Measurements from ENCODE around the gene NOP53. TPM values are rescaled to one million over a fixed set of nuclear protein-coding genes. Genes with fewer than 3 reads are reported as not detected.

The NOP53 gene
- total and polyA plus RNA-seq, 2 of the 8 experiments (the other 6 are each of a cell fraction or from before 2014, with no cell fraction given): 107 to 245 TPM

DNA sequence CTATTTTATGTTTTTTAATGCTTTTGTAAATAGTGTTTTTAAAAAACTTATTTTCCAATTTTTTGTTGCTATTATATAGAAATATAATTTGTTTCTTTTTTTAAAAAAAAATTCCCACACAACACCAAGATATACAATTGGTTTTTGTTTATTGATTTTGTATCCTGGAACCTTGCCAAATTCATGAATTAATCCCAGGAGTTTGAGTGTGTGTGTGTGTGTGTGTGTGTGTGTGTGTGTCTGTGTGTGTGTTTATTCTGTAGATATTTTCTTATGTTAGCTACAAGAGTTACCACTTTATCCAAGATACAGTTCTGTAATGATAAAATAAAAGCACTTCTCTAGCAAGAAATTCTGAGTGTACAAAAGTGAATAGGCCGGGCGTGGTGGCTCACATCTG is 51.4 kb downstream of the NOP53 start:
- H3K79me2 ChIP-seq (ENCODE audit: control insufficient read depth in 1 of 2, insufficient read depth in 2 of 2, low read length in 2 of 2): no peaks in the 10 kb centered on the region
- no peak for TF ChIP-seq POU5F1 (IDR thresholded peaks at IDR 0.05; ENCODE audit: low read depth, low read length)
- TF ChIP-seq EP300 (IDR thresholded peaks at IDR 0.05; ENCODE audit: borderline replicate concordance in 1 of 2, low read depth in 2 of 2, low read length in 2 of 2): no peak
- no peak for TF ChIP-seq JUND (IDR thresholded peaks at IDR 0.05; ENCODE audit: low read length)
- no peak overlapping the region for H2BK5ac ChIP-seq (ENCODE audit: low read depth, low read length)
- POLR2A ChIA-PET (ENCODE audit: partially characterized antibody): no interaction called here
- H3K56ac ChIP-seq (replicated peaks; ENCODE audit: insufficient read length, low read depth, low read length): no peak overlapping the region
- no peak overlapping the region for H2BK12ac ChIP-seq (ENCODE audit: low read depth, low read length)
- H3K23ac ChIP-seq (ENCODE audit: insufficient read length): no peak overlapping the region
- no peak overlapping the region for H2AK5ac ChIP-seq (ENCODE audit: low read depth, low read length)
- H4K91ac ChIP-seq (replicated peaks; ENCODE audit: insufficient read length, low read length): no peak overlapping the region
- no peak overlapping the region for H4K5ac ChIP-seq (ENCODE audit: insufficient read length, low read depth, low read length)
- H3K23me2 ChIP-seq (ENCODE audit: low read depth, low read length): no peaks in the 10 kb centered on the region
- H2BK120ac ChIP-seq (replicated peaks; ENCODE audit: low read depth, low read length): no peak overlapping the region
- no peak overlapping the region for H2BK15ac ChIP-seq (ENCODE audit: low read length)
- no peaks in the 10 kb centered on the region for H3K4me1 ChIP-seq (replicated peaks in 1 of 4; ENCODE audit: control insufficient read depth in 3 of 4, insufficient read depth in 4 of 4, low read length in 3 of 4)
- FAIRE-seq (no peak), DNase-seq (ENCODE audit: low read depth in 1 of 2, low spot score in 2 of 2) (no peak)
- no peak overlapping the region for H2AFZ ChIP-seq (ENCODE audit: low read length)
- H3K18ac ChIP-seq (ENCODE audit: extremely low read depth, low read length): no peak overlapping the region
- H3K27me3 ChIP-seq (replicated peaks in 1 of 4; ENCODE audit: control insufficient read depth in 3 of 4, extremely low read depth in 1 of 4, insufficient read depth in 3 of 4, low read length in 3 of 4): no peaks in the 10 kb centered on the region
- H3K4me2 ChIP-seq (ENCODE audit: insufficient read depth in 1 of 2, low read depth in 2 of 2, low read length in 2 of 2): no peak overlapping the region
- no peak overlapping the region for H3K4me3 ChIP-seq (ENCODE audit: extremely low read depth in 1 of 4, insufficient read depth in 2 of 4, low read depth in 3 of 4, low read length in 4 of 4)
- no peak overlapping the region for H2BK20ac ChIP-seq (ENCODE audit: low read length)
- no peak overlapping the region for H3K14ac ChIP-seq (ENCODE audit: insufficient read length)
- no peak overlapping the region for H4K8ac ChIP-seq (ENCODE audit: extremely low read depth, insufficient read depth, low read length)
- WGBS, 2 experiments (ENCODE audit: extremely low coverage in 1 of 2, insufficient coverage in 1 of 2, insufficient read length in 1 of 2, insufficient replicate concordance in 2 of 2, low coverage in 1 of 2, low lambda C conversion rate in 2 of 2, missing lambda C conversion rate in 1 of 2): 92% methylated on average over 2 of the region's 2 CpGs; no CpG with 5 or more reads in 1 of the 2 experiments
- H3K9me3 ChIP-seq (ENCODE audit: insufficient read depth in 2 of 2, low read depth in 1 of 2, low read length in 1 of 2): no peaks in the 10 kb centered on the region
- no peak overlapping the region for H3K27ac ChIP-seq (ENCODE audit: low read depth, low read length)
- no peak overlapping the region for H3K4ac ChIP-seq (replicated peaks; ENCODE audit: insufficient read length, low read depth, low read length)
- H3K9ac ChIP-seq (replicated peaks in 1 of 4; ENCODE audit: extremely low read depth in 1 of 4, low read depth in 3 of 4, low read length in 3 of 4): no peak overlapping the region
- CTCF ChIA-PET (ENCODE audit: partially characterized antibody): interaction anchor here (0.6 to 1.8 kb wide), 8 partner anchors 13 to 91 kb away, joined by 3 to 6 read pairs (median 4); no protein-coding TSS in a partner anchor
- no peaks in the 10 kb centered on the region for H3K79me1 ChIP-seq (ENCODE audit: low read depth, low read length)
- no peaks in the 10 kb centered on the region for H4K20me1 ChIP-seq (replicated peaks in 1 of 2; ENCODE audit: control insufficient read depth in 1 of 2, insufficient read depth in 2 of 2, low read length in 2 of 2)
- H3K36me3 ChIP-seq (ENCODE audit: control insufficient read depth in 2 of 4, insufficient read depth in 4 of 4, low read length in 3 of 4): no peaks in the 10 kb centered on the region
